CD4-positive, alpha-beta T cell treated with Interleukin-1 beta for 1 hour (primary cell): ENCODE results near the gene TNS1.
"Not testable (repeated sequence)": the region's sequence is repeated elsewhere in the genome, so short reads cannot be mapped to it uniquely, and the experiment has no call there.

Source experiments
- DNase-seq, 2 donors: peaks; one replicate each; pipeline ENCODE4 v3.0.0-alpha.2; 2020 to 2022

TNS1 gene

DNA sequence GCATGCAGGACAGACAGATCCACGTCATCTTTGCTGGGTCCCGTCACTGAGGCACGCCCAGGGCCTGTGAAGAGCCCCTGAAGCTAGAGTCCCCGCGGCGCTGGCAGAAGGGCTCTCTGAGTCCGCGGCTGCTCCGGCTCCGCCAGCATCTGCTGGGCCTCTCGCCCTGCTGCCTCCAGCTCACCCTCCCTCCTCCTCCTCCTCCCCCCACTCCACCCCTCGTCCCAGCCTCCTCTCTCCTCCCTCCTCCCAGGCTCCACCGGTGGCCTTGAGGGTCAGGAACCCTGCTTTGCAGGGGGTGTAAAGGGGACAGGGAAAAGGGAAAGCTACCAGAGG is at the start of gene TNS1:
TNS1 (minus strand) TSS at position 151 of the 336 bp plus-strand sequence; CDS start at position 28, 123 bp downstream.
- no peak for DNase-seq

DNA sequence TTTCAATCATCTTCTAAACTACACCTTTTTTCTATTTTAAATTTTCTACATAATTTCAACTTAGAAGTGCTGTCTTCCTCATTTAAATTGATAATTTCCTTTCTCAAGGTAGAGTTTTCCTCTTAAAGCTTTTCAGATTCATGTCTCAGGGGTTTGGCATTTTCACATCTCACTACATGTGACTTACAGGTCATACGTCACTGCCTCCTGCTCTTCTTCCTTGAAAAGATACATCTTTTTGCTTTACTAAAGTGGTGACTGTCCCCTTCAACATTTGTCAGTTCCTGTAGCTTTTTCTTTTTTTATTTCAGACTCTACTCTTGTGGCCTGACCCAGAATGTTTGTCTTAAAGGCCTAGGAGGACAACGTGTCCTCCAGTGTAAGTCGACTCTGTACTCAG is 49.1 kb upstream of the TNS1 start:
- DNase-seq: no peak

- DNase-seq: no peak
Observed at GRCh38 chr2:218047536-218048225, 44.9 kb upstream of the TNS1 start.

DNA sequence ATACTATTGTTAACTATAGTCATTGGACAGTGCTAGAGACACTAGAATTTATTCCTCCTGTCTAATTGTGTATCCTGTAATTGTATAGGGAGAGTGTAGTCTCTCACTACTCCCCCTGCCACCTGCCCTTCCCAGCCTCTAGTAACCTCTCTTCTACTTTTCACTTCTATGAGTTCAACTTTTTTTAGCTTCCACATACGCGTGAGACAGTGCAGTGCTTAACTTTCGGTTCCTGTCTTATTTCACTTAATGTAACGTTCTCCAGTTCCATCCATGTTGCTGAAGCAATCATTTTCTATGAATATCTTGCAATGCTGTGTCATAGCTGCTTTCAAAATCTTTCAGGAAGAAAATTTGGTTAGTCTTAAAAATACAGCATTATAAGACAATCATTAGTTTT is 43.4 kb upstream of the TNS1 start:
- no peak for DNase-seq

GRCh38 chr2:218044599-218044998 is 41.8 kb upstream of the TNS1 start:
- DNase-seq: not testable (repeated sequence)

DNA sequence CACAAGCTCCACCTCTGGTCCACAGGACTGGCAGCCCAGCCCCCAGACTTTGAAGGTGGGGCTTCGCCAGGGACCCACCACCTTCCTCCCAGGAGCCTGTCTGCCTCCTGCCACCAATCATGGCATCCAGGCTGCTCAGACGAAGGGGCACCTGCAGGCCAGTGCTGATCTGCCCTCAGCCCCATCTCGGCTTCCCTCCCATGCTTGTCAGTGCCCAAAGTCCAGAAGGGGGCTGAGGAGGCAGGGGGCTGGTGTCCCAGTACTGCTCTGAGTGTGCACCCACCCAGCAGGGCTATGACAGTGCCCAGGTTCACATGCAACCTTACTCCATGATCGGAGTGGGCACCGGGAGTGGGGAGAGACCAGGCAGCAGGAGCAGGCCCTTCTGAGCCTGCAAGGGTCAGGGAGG is 40.9 kb upstream of the TNS1 start:
- DNase-seq: no peak

GRCh38 chr2:218043100-218043499 is 40.3 kb upstream of the TNS1 start:
- no peak for DNase-seq

GRCh38 chr2:218041302-218042168 is 38.7 kb upstream of the TNS1 start:
- DNase-seq: no peak

- no peak for DNase-seq
Observed at GRCh38 chr2:218040883-218041282, 38.1 kb upstream of the TNS1 start.

- DNase-seq: no peak
Observed at GRCh38 chr2:218039171-218039570, 36.4 kb upstream of the TNS1 start.

GRCh38 chr2:218036371-218036770 is 33.6 kb upstream of the TNS1 start:
- DNase-seq: no peak

DNA sequence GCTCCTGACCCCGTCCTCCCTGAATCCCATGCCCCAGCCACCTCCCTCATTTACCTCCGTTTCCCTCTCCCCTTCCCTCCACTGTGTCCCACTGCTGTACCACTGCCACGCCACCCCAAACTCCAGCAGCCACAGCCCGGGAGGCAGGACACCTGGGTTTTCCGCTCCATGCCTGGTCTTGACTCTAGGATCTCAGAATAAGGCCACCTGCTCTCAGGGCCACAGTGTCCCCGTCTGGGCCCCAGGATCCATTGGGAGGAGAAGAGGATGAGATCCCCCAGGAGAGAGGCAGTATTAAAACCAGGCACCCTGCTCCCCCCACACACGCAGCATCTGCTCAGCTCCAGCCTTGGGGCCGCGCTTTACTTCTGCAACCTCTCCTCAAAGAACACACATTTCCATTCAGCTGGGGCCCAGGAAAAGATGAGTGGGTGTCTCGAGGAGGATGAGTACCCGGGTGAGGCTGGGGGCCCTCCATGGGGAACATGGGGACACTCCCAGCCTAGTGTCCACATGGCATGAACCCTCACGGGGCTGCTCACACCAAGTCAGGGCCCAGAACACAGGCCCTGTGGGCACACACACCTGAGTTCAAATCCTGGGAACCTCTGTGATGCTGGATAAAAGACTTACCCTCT is 32.8 kb upstream of the TNS1 start:
- no peak for DNase-seq

- DNase-seq: peak; percentile 72 to 78
Observed at GRCh38 chr2:218034497-218035213, 31.9 kb upstream of the TNS1 start.

- no peak for DNase-seq
Observed at GRCh38 chr2:218033590-218034496, 31.0 kb upstream of the TNS1 start.

- no peak for DNase-seq
Observed at GRCh38 chr2:218033208-218033589, 30.4 kb upstream of the TNS1 start.

DNA sequence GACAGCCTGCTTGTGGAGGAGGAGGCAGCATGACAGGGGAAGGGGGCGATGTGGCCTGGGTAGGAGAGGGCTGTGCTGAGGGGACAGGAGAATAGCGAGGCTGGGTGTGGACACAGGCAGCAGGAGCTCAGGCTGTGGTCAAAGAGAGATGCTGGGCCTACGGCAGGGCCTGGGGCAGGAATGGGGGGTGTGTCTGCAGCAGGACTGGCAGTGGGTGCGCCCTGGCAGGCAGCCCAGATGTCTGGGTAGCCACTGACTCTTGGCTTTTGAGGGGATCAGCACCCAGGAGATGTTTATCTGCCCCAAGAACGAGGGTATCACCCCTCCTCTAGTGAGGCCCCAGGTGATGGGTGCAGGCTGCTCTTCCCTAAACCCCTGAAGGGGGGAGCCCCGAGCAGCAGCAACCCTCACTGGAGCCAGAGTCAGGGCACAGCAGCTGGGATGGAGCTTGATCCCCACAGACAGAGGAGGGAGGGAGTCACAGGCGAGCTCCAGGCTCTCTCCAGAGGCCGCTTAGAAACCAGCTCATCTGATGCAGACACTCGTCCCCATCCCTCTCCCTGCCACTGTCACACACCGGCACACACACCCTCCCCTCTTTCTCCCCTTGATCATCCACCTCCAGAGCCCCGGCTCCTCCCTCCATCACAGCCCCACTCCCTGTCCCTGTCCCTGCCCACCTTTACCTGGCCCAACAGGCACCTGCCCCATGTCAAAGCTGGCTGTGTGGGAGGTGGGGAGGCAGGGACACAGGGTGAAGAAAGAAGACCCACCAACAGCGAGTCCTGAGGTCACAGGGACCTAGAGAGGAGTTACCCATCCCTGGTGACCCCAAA is 29.8 kb upstream of the TNS1 start:
- no peak for DNase-seq

DNA sequence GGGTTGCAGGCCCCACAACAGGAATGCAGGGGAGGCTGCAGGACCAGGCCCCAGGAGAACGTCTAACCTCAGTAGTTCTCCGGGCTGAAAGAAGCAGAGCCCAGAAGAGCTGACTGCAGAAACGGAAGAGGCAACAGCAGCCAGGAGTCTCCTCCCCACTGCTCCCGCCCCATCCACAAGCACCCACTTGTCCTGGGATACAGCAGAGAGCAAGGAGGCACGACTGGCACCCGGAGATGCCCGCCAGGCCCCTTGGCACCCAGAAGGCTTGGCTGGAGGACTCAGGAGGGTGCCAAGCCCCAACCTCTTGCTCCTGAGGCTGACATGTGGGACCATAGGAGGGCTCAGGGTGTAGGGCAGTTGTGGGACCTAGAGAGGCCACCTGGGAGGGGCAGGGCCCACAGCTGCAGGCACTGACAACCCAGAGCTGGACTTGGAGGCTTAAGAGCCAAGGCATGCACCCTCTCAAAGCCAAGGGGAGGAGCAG is 29.0 kb upstream of the TNS1 start:
- DNase-seq: no peak

DNA sequence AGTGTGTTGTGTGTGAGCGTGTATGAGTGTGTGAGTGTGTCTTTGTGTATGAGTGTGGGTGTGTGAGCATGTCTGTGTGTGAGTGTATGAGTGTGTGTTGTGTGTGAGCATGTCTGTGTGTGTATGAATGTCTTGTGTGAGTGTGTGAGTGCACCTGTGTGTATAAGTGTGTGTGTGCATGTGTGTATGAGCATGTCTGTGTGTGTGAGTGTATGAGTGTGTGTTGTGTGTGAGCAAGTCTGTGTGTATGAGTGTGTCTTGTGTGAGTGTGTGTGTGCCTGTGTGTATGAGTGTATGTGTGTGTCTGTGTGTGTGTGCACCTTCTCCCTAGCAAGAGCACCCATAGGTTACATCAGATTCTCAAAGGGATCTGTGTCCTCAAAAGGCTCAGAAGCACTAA is 28.5 kb upstream of the TNS1 start:
- DNase-seq: no peak

DNA sequence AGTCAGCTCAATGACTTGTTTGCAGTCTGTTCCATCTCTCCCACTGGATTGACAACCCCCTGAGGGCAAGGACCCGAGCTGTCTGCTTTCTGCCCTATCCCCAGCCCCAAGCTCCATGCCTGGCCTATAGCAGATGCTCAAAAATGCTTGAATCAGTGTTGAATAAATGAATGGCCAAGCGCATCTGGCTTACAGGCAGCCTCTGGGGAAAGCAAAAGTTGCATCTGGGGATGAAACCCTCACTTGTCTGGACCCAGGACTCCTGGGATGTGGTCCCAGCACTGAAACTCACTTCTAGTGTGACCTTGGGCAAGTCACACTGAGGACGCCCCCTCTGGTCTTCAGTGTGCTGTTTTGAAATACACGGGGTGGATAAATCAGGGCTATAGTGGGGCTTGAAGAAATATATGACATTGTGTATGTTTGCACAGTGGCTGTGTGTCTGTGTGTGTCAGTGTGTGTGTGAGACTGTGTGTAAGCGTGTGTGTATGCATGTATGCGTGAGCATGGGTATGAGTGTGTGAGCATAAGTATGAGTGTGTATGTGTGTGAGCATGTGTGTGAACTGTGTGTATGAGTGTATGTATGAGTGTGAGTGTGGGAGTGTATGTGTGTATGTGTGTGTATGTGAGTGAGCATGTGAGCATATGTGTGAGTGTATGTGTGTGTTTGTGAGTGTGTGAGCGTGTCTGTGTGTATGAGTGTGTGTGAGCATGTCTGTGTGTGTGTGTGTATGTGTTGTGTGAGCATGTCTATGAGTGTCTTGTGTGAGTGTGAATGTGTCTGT is 27.8 kb upstream of the TNS1 start:
- no peak for DNase-seq
